Stomach (tissue), 9 donors: ENCODE results near the gene PTPRT. TPM values are rescaled to one million over a fixed set of nuclear protein-coding genes. Genes with fewer than 3 reads are reported as not detected.

Experiments used
- DNase-seq, 2 donors: peaks; one replicate each; pipeline versions ENCODE4 v3.0.0 to v3.0.0-alpha.2; 2013 to 2019
- H3K27ac ChIP-seq, 5 donors: fragments of 200-600 bp in 4 of 5; sonication (generic) in 4 of 5; one replicate each; pipeline ENCODE4 v1.5.1; 2013 to 2019; ENCODE audit warnings: mild to moderate bottlenecking in 1 of 5, moderate library complexity in 1 of 5
- H3K27me3 ChIP-seq, 3 donors: fragments of 200-600 bp; sonication (generic); one replicate each; pipeline ENCODE4 v1.5.1; 2017 to 2019; ENCODE audit warnings: mixed run types in 1 of 3
- H3K36me3 ChIP-seq, 4 donors: fragments of 200-600 bp; sonication (generic); 1 replicate in 3 of 4; 2 replicates in 1 of 4; pipeline ENCODE4 v1.5.1; 2016 to 2019
- H3K4me1 ChIP-seq, 4 donors: fragments of 200-600 bp; sonication (generic); one replicate each; pipeline ENCODE4 v1.5.1; 2016 to 2019
- H3K4me3 ChIP-seq, 4 donors: fragments of 200-600 bp; sonication (generic) in 3 of 4; one replicate each; pipeline ENCODE4 v1.5.1; 2016 to 2019; ENCODE audit warnings: mild to moderate bottlenecking in 1 of 4
- H3K9me3 ChIP-seq, 4 donors: fragments of 200-600 bp; sonication (generic); one replicate each; pipeline ENCODE4 v1.5.1; 2016 to 2019
- CTCF ChIP-seq, 7 experiments: fragments of 450-650 bp in 4 of 7; fragments of 200-600 bp in 3 of 7; sonication (generic) in 3 of 7; IDR thresholded peaks; one replicate each; pipeline ENCODE4 v1.5.1; 2016 to 2019; ENCODE audit warnings: antibody characterized with exemption in 7 of 7, control low read depth in 2 of 7, mild to moderate bottlenecking in 1 of 7
- EP300 ChIP-seq: sonication (generic); formaldehyde crosslinking; IDR thresholded peaks from one replicate; pipeline ENCODE4 v1.6.1; 2017; ENCODE audit warnings: antibody characterized with exemption
- POLR2A ChIP-seq, 4 donors: fragments of 450-650 bp; IDR thresholded peaks; one replicate each; pipeline ENCODE4 v1.6.1; 2016; ENCODE audit warnings: antibody characterized with exemption in 4 of 4, control low read depth in 2 of 4, mild to moderate bottlenecking in 1 of 4, moderate library complexity in 1 of 4
- POLR2AphosphoS5 ChIP-seq, 3 donors: sonication (generic); formaldehyde crosslinking; IDR thresholded peaks; one replicate each; pipeline ENCODE4 v1.6.1; 2016; ENCODE audit warnings: antibody characterized with exemption in 3 of 3
- WGBS, 5 donors: extraction: QIAGEN DNeasy Blood & Tissue Kit in 3 of 5; methylation state at CpG; one replicate each; pipeline versions ENCODE4 v1.1.5 to v1.1.7; 2013 to 2018; 5-methylcytosine and 5-hydroxymethylcytosine counted together
- intact Hi-C: fragments of 100-400 bp; cut with DNase I; formaldehyde crosslinking; loops from one replicate; pipeline ENCODE4 v1.15.1; 2023; ENCODE audit warnings: low total_unique reads
- polyA plus RNA-seq, 3 donors: library from polyadenylated mRNA; stranded (reverse); fragments of 200-250 nt; gene quantifications; one replicate each; pipeline ENCODE4 v1.2.3, GENCODE V29; 2013
- small RNA-seq, 4 donors: library from RNA; depleted of rRNA; stranded (forward); fragments of <200 nt; gene quantifications; one replicate each; pipeline ENCODE3, GENCODE V24; 2016
- total RNA-seq, 5 donors: library from RNA; depleted of rRNA; stranded (reverse); fragments of >200 nt; gene quantifications; one replicate each; pipeline versions ENCODE4 v1.1.0 to v1.2.3, GENCODE V29; 2014 to 2016
- donor health status: healthy with polysubstance abuse.
- donor health status: Bipolar disorder and iron deficiency.
- donor health status: healthy.

Gene PTPRT
- total and polyA plus RNA-seq, 8 donors: 0.05 to 11.6 (median 1.7) TPM; not detected in 2

GRCh38 chr20:42024653-42025052 is 1165.1 kb downstream of the PTPRT start:
- DNase-seq: peak in 1 of 2 donors; percentile 63
- H3K27ac ChIP-seq: no peak overlapping the region
- 27 to 39% (median 33%) methylated on average over 5 of the region's 5 CpGs for WGBS, 5 donors
- H3K4me1 ChIP-seq: no peaks in the 10 kb centered on the region
- intact Hi-C loops: no loop called here
- no peak overlapping the region for H3K4me3 ChIP-seq
- peaks cover 0 to 10% (median 0%) of the 10 kb centered on the region in 3 donors for H3K27me3 ChIP-seq
- no peaks in the 10 kb centered on the region for H3K36me3 ChIP-seq
- H3K9me3 ChIP-seq: no peaks in the 10 kb centered on the region
- TF ChIP-seq CTCF (IDR thresholded peaks at IDR 0.05) (no peak), EP300 (no peak), POLR2A (IDR thresholded peaks at IDR 0.05) (no peak), POLR2AphosphoS5 (IDR thresholded peaks at IDR 0.05) (no peak)

Small RNA genes lying within 50 kb of the gene (small RNA-seq; reads per million reads assigned to genes)
- gene RN7SKP100: 0 reads per million in 4 donors
